Smooth muscle cell (in vitro differentiated cells): ENCODE data around the gene ARID1A. TPM values are rescaled to one million over a fixed set of nuclear protein-coding genes. Genes with fewer than 3 reads are reported as not detected.

ENCODE experiments used
- DNase-seq: peaks from one replicate; lab custom pipeline; 2025; ENCODE audit not compliant: unreplicated experiment; lab: John Stamatoyannopoulos, UW
- H2AFZ ChIP-seq: fragments of 200-600 bp; sonication (generic); 2 replicates; pipeline ENCODE4 v1.6.0; 2016; ENCODE audit warnings: antibody characterized with exemption, low read depth, mild to moderate bottlenecking
- H3F3A ChIP-seq: fragments of 200-600 bp; sonication (generic); 2 replicates; pipeline ENCODE4 v1.6.0; 2017; ENCODE audit warnings: antibody characterized with exemption, low read depth
- H3K27ac ChIP-seq: fragments of 200-600 bp; sonication (generic); 2 replicates; pipeline ENCODE4 v1.5.1; 2016; ENCODE audit warnings: low read depth, mild to moderate bottlenecking
- H3K27me3 ChIP-seq: fragments of 200-600 bp; sonication (generic); 2 replicates; pipeline ENCODE4 v1.6.1; 2016; ENCODE audit warnings: low read depth, mild to moderate bottlenecking
- H3K36me3 ChIP-seq: fragments of 200-600 bp; sonication (generic); 2 replicates; pipeline ENCODE4 v1.5.1; 2016; ENCODE audit warnings: low read depth
- H3K4me1 ChIP-seq: fragments of 200-600 bp; sonication (generic); 2 replicates; pipeline ENCODE4 v1.5.1; 2016; ENCODE audit warnings: low read depth
- H3K4me2 ChIP-seq: fragments of 200-600 bp; sonication (generic); 2 replicates; pipeline ENCODE4 v1.6.0; 2016; ENCODE audit warnings: mild to moderate bottlenecking
- H3K4me3 ChIP-seq: fragments of 200-600 bp; sonication (generic); 2 replicates; pipeline ENCODE4 v1.5.1; 2016; ENCODE audit warnings: mild to moderate bottlenecking
- H3K79me2 ChIP-seq: fragments of 200-600 bp; sonication (generic); 2 replicates; pipeline ENCODE4 v1.6.0; 2016; ENCODE audit warnings: low read depth, mild to moderate bottlenecking
- H3K9ac ChIP-seq: fragments of 200-600 bp; sonication (generic); 2 replicates; pipeline ENCODE4 v1.6.0; 2016; ENCODE audit warnings: low read depth
- H3K9me3 ChIP-seq: fragments of 200-600 bp; sonication (generic); replicated peaks from 2 replicates; pipeline ENCODE4 v1.5.1; 2016; ENCODE audit warnings: low read depth
- H4K20me1 ChIP-seq: fragments of 200-600 bp; sonication (generic); 2 replicates; pipeline ENCODE4 v1.6.0; 2016; ENCODE audit warnings: low read depth
- WGBS: methylation state at CpG from one replicate; pipeline ENCODE4 v1.1.7; 2016; ENCODE audit warnings: low lambda C conversion rate; 5-methylcytosine and 5-hydroxymethylcytosine counted together
- polyA plus RNA-seq: library from polyadenylated mRNA; unstranded; fragments of >200 nt; fragmentation: Nextera tagmentation; extraction: Ambion mirVana; gene quantifications from 2 replicates; pipeline ENCODE4 v1.2.1, GENCODE V29; 2016
- total RNA-seq: library from RNA; depleted of rRNA; stranded (reverse); fragments of >200 nt; gene quantifications from 2 replicates; pipeline ENCODE4 v1.2.3, GENCODE V29; 2014
- TF ChIP-seq, protein P1 (sequence below): fragments of 200-600 bp; sonication (generic); IDR thresholded peaks from 2 replicates; pipeline ENCODE4 v1.5.1; 2017; ENCODE audit warnings: borderline replicate concordance, mild to moderate bottlenecking, antibody characterized with exemption; ENCODE audit not compliant: insufficient read depth, poor library complexity, severe bottlenecking

Gene ARID1A
- total and polyA plus RNA-seq, 2 experiments from 2014 or later: 17.5 to 33.1 TPM

GRCh38 chr1:26790551-26790953 is 94.7 kb downstream of the ARID1A start:
- H3K36me3 ChIP-seq: no peaks in the 10 kb centered on the region
- peaks cover 21% of the 10 kb centered on the region for H3K4me1 ChIP-seq
- no peak overlapping the region for H3K27ac ChIP-seq
- no peak overlapping the region for H3K4me2 ChIP-seq
- no peak overlapping the region for H3K4me3 ChIP-seq
- H3K27me3 ChIP-seq: no peaks in the 10 kb centered on the region
- DNase-seq: no peak
- H3K79me2 ChIP-seq: no peaks in the 10 kb centered on the region
- no peaks in the 10 kb centered on the region for H4K20me1 ChIP-seq
- TF ChIP-seq, protein P1, sequence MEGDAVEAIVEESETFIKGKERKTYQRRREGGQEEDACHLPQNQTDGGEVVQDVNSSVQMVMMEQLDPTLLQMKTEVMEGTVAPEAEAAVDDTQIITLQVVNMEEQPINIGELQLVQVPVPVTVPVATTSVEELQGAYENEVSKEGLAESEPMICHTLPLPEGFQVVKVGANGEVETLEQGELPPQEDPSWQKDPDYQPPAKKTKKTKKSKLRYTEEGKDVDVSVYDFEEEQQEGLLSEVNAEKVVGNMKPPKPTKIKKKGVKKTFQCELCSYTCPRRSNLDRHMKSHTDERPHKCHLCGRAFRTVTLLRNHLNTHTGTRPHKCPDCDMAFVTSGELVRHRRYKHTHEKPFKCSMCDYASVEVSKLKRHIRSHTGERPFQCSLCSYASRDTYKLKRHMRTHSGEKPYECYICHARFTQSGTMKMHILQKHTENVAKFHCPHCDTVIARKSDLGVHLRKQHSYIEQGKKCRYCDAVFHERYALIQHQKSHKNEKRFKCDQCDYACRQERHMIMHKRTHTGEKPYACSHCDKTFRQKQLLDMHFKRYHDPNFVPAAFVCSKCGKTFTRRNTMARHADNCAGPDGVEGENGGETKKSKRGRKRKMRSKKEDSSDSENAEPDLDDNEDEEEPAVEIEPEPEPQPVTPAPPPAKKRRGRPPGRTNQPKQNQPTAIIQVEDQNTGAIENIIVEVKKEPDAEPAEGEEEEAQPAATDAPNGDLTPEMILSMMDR: no peak
- 75% methylated on average over 5 of the region's 5 CpGs for WGBS
- H3K9me3 ChIP-seq: no peaks in the 10 kb centered on the region
- no peak overlapping the region for H2AFZ ChIP-seq
- H3K9ac ChIP-seq: no peak overlapping the region
- peaks cover 11% of the 10 kb centered on the region for H3F3A ChIP-seq

GRCh38 chr1:26791148-26791547 is 95.3 kb downstream of the ARID1A start:
- Histone ChIP-seq H3K79me2 (no peaks in the 10 kb centered on the region), H3K4me2 (no peak overlapping the region), H3K4me1 (peaks cover 15% of the 10 kb centered on the region), H3F3A (peaks cover 10% of the 10 kb centered on the region), H3K9ac (no peak overlapping the region), H2AFZ (no peak overlapping the region), H3K4me3 (no peak overlapping the region), H4K20me1 (no peaks in the 10 kb centered on the region), H3K27ac (no peak overlapping the region), H3K36me3 (no peaks in the 10 kb centered on the region), H3K9me3 (no peaks in the 10 kb centered on the region), H3K27me3 (no peaks in the 10 kb centered on the region)
- TF ChIP-seq, protein P1: no peak
- DNase-seq: no peak
- 91% methylated on average over 6 of the region's 6 CpGs for WGBS

DNA sequence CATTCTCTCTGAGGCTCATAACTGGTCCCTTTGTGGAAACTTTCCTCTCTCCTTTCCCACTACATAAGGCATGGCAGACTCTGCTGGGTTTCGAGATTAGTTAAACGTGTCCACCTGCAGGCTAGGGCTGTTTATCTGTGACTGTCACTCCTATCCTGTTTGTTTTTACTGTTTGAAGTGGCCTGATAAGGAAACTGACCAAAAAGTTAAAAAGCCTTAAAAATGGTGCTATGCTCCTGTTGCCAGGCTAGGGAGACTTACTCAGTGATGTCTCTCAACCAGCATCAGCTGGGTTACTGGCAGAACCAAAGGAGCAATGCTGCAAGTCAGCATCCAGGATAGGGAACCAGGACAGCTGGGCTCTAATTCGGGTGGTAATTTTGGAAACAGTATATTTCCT is 95.8 kb downstream of the ARID1A start:
- Histone ChIP-seq H2AFZ (no peak overlapping the region), H3F3A (peaks cover 5% of the 10 kb centered on the region), H3K36me3 (no peaks in the 10 kb centered on the region), H3K4me1 (peaks cover 10% of the 10 kb centered on the region), H3K79me2 (no peaks in the 10 kb centered on the region), H3K4me3 (no peak overlapping the region), H3K27me3 (no peaks in the 10 kb centered on the region), H3K9me3 (no peaks in the 10 kb centered on the region), H3K9ac (no peak overlapping the region), H3K27ac (no peak overlapping the region), H3K4me2 (no peak overlapping the region), H4K20me1 (no peaks in the 10 kb centered on the region)
- 83% methylated on average over 3 of the region's 3 CpGs for WGBS
- TF ChIP-seq, protein P1: no peak
- DNase-seq: no peak

- no peaks in the 10 kb centered on the region for H4K20me1 ChIP-seq
- no peak overlapping the region for H2AFZ ChIP-seq
- H3K9ac ChIP-seq: no peak overlapping the region
- H3K79me2 ChIP-seq: no peaks in the 10 kb centered on the region
- H3K27me3 ChIP-seq: no peaks in the 10 kb centered on the region
- 91% methylated on average over 2 of the region's 2 CpGs for WGBS
- no peak for DNase-seq
- TF ChIP-seq, protein P1: no peak
- H3K9me3 ChIP-seq: no peaks in the 10 kb centered on the region
- no peaks in the 10 kb centered on the region for H3F3A ChIP-seq
- H3K4me1 ChIP-seq: peaks cover 3% of the 10 kb centered on the region
- H3K36me3 ChIP-seq: no peaks in the 10 kb centered on the region
- H3K27ac ChIP-seq: no peak overlapping the region
- no peak overlapping the region for H3K4me2 ChIP-seq
- H3K4me3 ChIP-seq: no peak overlapping the region
These were observed 97.1 kb downstream of the ARID1A start for GRCh38 chr1:26792924-26793323.
